ENCODE results near the gene SLMAP. TPM values are rescaled to one million over a fixed set of nuclear protein-coding genes. Genes with fewer than 3 reads are reported as not detected.

SLMAP gene
- total and polyA plus RNA-seq, 2 of the 13 experiments (the other 11 are each of a cell fraction or from before 2014, with no cell fraction given) = 24.0 to 48.3 TPM

- TF ChIP-seq EP300 (IDR thresholded peaks at IDR 0.05; ENCODE audit: low read depth in 2 of 2, low read length in 2 of 2) (peak; percentile 62 to 80; a peak in 3 of 4 replicates), EP300 (CRISPR knock-in tag; IDR thresholded peaks at IDR 0.05; ENCODE audit: borderline replicate concordance) (peak; percentile 87), ZSCAN9 (CRISPR knock-in tag; IDR thresholded peaks at IDR 0.05; ENCODE audit: borderline replicate concordance) (peak; percentile 64; the same call in 1 of the 2 replicates), DNMT3B (CRISPR knock-in tag; conservative IDR thresholded peaks at IDR 0.05) (peak; percentile 82; the same call in 1 of the 2 replicates), ONECUT2 (CRISPR knock-in tag; IDR thresholded peaks at IDR 0.05) (no peak), SOX5 (CRISPR knock-in tag; IDR thresholded peaks at IDR 0.05; ENCODE audit: borderline replicate concordance) (peak; percentile 89), ZC3H13 (CRISPR knock-in tag; IDR thresholded peaks at IDR 0.05) (no peak), THRA (CRISPR knock-in tag; IDR thresholded peaks at IDR 0.05; ENCODE audit: borderline replicate concordance) (peak; percentile 95), MIER3 (CRISPR knock-in tag; IDR thresholded peaks at IDR 0.05; ENCODE audit: borderline replicate concordance) (peak; percentile 30; the same call in 1 of the 2 replicates), ZNF10 (CRISPR knock-in tag; IDR thresholded peaks at IDR 0.05; ENCODE audit: borderline replicate concordance, low read depth) (no peak), PITX1 (CRISPR knock-in tag; IDR thresholded peaks at IDR 0.05) (no peak)
- TF ChIP-seq, protein P1, sequence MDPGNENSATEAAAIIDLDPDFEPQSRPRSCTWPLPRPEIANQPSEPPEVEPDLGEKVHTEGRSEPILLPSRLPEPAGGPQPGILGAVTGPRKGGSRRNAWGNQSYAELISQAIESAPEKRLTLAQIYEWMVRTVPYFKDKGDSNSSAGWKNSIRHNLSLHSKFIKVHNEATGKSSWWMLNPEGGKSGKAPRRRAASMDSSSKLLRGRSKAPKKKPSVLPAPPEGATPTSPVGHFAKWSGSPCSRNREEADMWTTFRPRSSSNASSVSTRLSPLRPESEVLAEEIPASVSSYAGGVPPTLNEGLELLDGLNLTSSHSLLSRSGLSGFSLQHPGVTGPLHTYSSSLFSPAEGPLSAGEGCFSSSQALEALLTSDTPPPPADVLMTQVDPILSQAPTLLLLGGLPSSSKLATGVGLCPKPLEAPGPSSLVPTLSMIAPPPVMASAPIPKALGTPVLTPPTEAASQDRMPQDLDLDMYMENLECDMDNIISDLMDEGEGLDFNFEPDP (CRISPR knock-in tag; conservative IDR thresholded peaks at IDR 0.05) = no peak
- TF ChIP-seq, protein P2, sequence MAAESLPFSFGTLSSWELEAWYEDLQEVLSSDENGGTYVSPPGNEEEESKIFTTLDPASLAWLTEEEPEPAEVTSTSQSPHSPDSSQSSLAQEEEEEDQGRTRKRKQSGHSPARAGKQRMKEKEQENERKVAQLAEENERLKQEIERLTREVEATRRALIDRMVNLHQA (CRISPR knock-in tag; IDR thresholded peaks at IDR 0.05) = no peak
- TF ChIP-seq, protein P3, sequence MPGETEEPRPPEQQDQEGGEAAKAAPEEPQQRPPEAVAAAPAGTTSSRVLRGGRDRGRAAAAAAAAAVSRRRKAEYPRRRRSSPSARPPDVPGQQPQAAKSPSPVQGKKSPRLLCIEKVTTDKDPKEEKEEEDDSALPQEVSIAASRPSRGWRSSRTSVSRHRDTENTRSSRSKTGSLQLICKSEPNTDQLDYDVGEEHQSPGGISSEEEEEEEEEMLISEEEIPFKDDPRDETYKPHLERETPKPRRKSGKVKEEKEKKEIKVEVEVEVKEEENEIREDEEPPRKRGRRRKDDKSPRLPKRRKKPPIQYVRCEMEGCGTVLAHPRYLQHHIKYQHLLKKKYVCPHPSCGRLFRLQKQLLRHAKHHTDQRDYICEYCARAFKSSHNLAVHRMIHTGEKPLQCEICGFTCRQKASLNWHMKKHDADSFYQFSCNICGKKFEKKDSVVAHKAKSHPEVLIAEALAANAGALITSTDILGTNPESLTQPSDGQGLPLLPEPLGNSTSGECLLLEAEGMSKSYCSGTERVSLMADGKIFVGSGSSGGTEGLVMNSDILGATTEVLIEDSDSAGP (CRISPR knock-in tag; IDR thresholded peaks at IDR 0.05; ENCODE audit: borderline replicate concordance) = no peak
- TF ChIP-seq, protein P4, sequence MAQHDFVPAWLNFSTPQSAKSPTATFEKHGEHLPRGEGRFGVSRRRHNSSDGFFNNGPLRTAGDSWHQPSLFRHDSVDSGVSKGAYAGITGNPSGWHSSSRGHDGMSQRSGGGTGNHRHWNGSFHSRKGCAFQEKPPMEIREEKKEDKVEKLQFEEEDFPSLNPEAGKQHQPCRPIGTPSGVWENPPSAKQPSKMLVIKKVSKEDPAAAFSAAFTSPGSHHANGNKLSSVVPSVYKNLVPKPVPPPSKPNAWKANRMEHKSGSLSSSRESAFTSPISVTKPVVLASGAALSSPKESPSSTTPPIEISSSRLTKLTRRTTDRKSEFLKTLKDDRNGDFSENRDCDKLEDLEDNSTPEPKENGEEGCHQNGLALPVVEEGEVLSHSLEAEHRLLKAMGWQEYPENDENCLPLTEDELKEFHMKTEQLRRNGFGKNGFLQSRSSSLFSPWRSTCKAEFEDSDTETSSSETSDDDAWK (CRISPR knock-in tag; IDR thresholded peaks at IDR 0.05) = no peak
- TF ChIP-seq, protein P5, sequence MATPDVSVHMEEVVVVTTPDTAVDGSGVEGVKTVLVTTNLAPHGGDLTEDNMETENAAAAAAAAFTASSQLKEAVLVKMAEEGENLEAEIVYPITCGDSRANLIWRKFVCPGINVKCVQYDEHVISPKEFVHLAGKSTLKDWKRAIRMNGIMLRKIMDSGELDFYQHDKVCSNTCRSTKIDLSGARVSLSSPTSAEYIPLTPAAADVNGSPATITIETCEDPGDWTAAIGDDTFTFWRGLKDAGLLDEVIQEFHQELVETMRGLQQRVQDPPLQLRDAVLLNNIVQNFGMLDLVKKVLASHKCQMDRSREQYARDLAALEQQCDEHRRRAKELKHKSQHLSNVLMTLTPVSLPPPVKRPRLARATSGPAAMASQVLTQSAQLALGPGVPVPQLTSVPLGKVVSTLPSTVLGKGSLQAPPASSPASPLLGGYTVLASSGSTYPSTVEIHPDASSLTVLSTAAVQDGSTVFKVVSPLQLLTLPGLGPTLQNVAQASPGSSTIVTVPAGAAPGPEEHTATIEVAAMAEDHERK (CRISPR knock-in tag; IDR thresholded peaks at IDR 0.05; ENCODE audit: low read depth) = no peak
- TF ChIP-seq, protein P6, sequence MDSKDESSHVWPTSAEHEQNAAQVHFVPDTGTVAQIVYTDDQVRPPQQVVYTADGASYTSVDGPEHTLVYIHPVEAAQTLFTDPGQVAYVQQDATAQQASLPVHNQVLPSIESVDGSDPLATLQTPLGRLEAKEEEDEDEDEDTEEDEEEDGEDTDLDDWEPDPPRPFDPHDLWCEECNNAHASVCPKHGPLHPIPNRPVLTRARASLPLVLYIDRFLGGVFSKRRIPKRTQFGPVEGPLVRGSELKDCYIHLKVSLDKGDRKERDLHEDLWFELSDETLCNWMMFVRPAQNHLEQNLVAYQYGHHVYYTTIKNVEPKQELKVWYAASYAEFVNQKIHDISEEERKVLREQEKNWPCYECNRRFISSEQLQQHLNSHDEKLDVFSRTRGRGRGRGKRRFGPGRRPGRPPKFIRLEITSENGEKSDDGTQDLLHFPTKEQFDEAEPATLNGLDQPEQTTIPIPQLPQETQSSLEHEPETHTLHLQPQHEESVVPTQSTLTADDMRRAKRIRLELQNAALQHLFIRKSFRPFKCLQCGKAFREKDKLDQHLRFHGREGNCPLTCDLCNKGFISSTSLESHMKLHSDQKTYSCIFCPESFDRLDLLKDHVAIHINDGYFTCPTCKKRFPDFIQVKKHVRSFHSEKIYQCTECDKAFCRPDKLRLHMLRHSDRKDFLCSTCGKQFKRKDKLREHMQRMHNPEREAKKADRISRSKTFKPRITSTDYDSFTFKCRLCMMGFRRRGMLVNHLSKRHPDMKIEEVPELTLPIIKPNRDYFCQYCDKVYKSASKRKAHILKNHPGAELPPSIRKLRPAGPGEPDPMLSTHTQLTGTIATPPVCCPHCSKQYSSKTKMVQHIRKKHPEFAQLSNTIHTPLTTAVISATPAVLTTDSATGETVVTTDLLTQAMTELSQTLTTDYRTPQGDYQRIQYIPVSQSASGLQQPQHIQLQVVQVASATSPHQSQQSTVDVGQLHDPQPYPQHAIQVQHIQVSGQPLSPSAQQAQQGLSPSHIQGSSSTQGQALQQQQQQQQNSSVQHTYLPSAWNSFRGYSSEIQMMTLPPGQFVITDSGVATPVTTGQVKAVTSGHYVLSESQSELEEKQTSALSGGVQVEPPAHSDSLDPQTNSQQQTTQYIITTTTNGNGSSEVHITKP (CRISPR knock-in tag; IDR thresholded peaks at IDR 0.05; ENCODE audit: low read depth) = 0 out of 2 replicates have a peak, but pooled peaks have one; percentile 35
These were observed 218.8 kb downstream of the SLMAP start (continued) for GRCh38 chr3:57974796-57975388.
